HG03460 (cell line): ENCODE data around the gene SOCS2.

Experiments
- ATAC-seq: cut with Tn5 transposase; IDR thresholded peaks from one replicate; pipeline ENCODE4 v1.9.1; 2021; ENCODE audit not compliant: unreplicated experiment

Gene SOCS2

DNA sequence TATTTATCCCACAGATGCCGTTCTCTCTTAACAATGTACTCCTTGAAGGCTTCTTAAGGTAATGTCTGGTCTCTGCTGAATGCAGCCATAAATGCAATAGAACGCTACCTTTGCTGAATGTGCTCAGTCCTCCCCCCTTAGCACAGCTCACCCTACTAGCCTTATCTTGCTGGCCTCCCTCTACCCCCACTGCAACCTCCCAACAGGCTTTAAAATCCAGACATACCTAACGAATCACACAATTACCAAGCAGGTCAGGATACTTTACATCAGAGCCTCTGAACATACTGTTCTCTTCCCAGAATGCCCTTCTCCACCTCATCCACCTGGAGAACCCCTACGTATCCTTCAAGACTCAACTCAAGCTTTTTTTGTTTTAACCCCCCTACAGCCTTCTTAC is 53.7 kb downstream of the SOCS2 start:
- ATAC-seq = no peak
